Astrocyte (in vitro differentiated cells and primary cell): ENCODE results near the gene MDK. TPM values are rescaled to one million over a fixed set of nuclear protein-coding genes. Genes with fewer than 3 reads are reported as not detected.

Experiments used
- DNase-seq: peaks from one replicate; pipeline ENCODE4 v3.0.0-alpha.2; 2010; ENCODE audit warnings: low read depth
- FAIRE-seq: peaks from 2 replicates; lab custom pipeline; 2011; peaks lifted over from hg19 to GRCh38; lab: Jason Lieb, UNC
- H2AFZ ChIP-seq: 2 replicates; pipeline ENCODE4 v1.6.0; 2012; ENCODE audit warnings: low read depth, low read length, inconsistent platforms
- H3K27ac ChIP-seq: 2 replicates; pipeline ENCODE4 v1.5.1; 2011; ENCODE audit warnings: low read depth, low read length, inconsistent platforms
- H3K27me3 ChIP-seq: 2 replicates; pipeline ENCODE4 v1.6.0; 2011; ENCODE audit warnings: low read length, inconsistent platforms; ENCODE audit not compliant: insufficient read depth
- H3K36me3 ChIP-seq: 2 replicates; pipeline ENCODE4 v1.5.1; 2011; ENCODE audit warnings: low read length, inconsistent platforms; ENCODE audit not compliant: insufficient read depth
- H3K4me1 ChIP-seq: 2 replicates; pipeline ENCODE4 v1.5.1; 2011; ENCODE audit warnings: low read length, inconsistent platforms; ENCODE audit not compliant: insufficient read depth
- H3K4me2 ChIP-seq: 2 replicates; pipeline ENCODE4 v1.6.0; 2012; ENCODE audit warnings: low read length, inconsistent platforms
- H3K4me3 ChIP-seq: 2 replicates; pipeline ENCODE4 v1.5.1; 2011; ENCODE audit warnings: low read depth, mild to moderate bottlenecking, low read length, inconsistent platforms; ENCODE audit not compliant: insufficient read depth
- H3K79me2 ChIP-seq: 2 replicates; pipeline ENCODE4 v1.6.0; 2012; ENCODE audit warnings: mild to moderate bottlenecking, low read length, inconsistent platforms; ENCODE audit not compliant: insufficient read depth
- H3K9ac ChIP-seq: 2 replicates; pipeline ENCODE4 v1.6.0; 2012; ENCODE audit warnings: mild to moderate bottlenecking, low read length, inconsistent platforms
- H3K9me3 ChIP-seq: 2 replicates; pipeline ENCODE4 v1.5.1; 2012; ENCODE audit warnings: low read depth, mild to moderate bottlenecking, low read length, inconsistent platforms; ENCODE audit not compliant: insufficient read depth
- H4K20me1 ChIP-seq: 2 replicates; pipeline ENCODE4 v1.6.0; 2012; ENCODE audit warnings: low read length, inconsistent platforms; ENCODE audit not compliant: insufficient read depth
- H3K27ac Mint-ChIP-seq: one replicate; pipeline ENCODE4 v1.8.0; 2021; ENCODE audit warnings: mild to moderate bottlenecking, mixed read lengths; ENCODE audit not compliant: unreplicated experiment
- H3K27me3 Mint-ChIP-seq: one replicate; pipeline ENCODE4 v1.8.0; 2021; ENCODE audit warnings: low read depth, mixed read lengths; ENCODE audit not compliant: unreplicated experiment
- H3K36me3 Mint-ChIP-seq: one replicate; pipeline ENCODE4 v1.8.0; 2021; ENCODE audit warnings: low read depth, mixed read lengths; ENCODE audit not compliant: unreplicated experiment
- H3K4me1 Mint-ChIP-seq: one replicate; pipeline ENCODE4 v1.8.0; 2021; ENCODE audit warnings: low read depth, mixed read lengths; ENCODE audit not compliant: unreplicated experiment
- H3K4me3 Mint-ChIP-seq: one replicate; pipeline ENCODE4 v1.8.0; 2021; ENCODE audit warnings: mild to moderate bottlenecking, moderate library complexity, mixed read lengths; ENCODE audit not compliant: unreplicated experiment
- H3K9me3 Mint-ChIP-seq: one replicate; pipeline ENCODE4 v1.8.0; 2021; ENCODE audit warnings: mild to moderate bottlenecking, mixed read lengths; ENCODE audit not compliant: unreplicated experiment
- EZH2 ChIP-seq: IDR thresholded peaks from 2 replicates; pipeline ENCODE4 v1.6.1; 2012; ENCODE audit warnings: mild to moderate bottlenecking, low read length, inconsistent platforms; ENCODE audit not compliant: insufficient read depth
- total RNA-seq: library from RNA; stranded (reverse); gene quantifications from 2 replicates; pipeline ENCODE4 v1.2.1, GENCODE V29; 2021
- TF ChIP-seq, protein P1 (sequence below): IDR thresholded peaks from 2 replicates; pipeline ENCODE4 v1.5.1; 2011; ENCODE audit warnings: low read depth, mild to moderate bottlenecking, inconsistent platforms, low read length, moderate library complexity; ENCODE audit not compliant: insufficient read depth

Gene MDK
- total RNA-seq, 1 donor from 2014 or later = 325 TPM

DNA sequence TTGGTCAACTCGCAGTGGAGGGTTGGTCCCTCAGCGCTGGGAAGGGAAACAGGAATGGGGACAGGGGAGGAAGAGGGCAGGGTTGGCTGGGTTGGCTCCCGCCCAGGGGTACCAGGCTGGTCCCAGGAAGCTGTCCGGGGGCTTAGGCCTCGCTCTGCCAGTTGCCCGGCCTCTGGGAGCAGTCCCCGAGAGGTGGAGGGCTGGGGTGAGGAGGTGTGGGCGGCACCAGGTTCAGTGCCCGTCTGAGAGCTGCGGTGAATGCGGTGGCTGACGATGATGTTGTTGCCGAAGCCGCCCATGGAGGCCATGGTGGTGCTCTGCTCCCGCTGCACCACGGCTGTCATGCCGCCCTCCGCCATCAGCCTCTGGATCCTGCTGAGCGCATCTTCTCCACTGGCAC lies 16.1 kb downstream of the MDK start:
- no peaks in the 10 kb centered on the region for H3K9me3 ChIP-seq
- no peaks in the 10 kb centered on the region for H3K9me3 Mint-ChIP-seq

DNA sequence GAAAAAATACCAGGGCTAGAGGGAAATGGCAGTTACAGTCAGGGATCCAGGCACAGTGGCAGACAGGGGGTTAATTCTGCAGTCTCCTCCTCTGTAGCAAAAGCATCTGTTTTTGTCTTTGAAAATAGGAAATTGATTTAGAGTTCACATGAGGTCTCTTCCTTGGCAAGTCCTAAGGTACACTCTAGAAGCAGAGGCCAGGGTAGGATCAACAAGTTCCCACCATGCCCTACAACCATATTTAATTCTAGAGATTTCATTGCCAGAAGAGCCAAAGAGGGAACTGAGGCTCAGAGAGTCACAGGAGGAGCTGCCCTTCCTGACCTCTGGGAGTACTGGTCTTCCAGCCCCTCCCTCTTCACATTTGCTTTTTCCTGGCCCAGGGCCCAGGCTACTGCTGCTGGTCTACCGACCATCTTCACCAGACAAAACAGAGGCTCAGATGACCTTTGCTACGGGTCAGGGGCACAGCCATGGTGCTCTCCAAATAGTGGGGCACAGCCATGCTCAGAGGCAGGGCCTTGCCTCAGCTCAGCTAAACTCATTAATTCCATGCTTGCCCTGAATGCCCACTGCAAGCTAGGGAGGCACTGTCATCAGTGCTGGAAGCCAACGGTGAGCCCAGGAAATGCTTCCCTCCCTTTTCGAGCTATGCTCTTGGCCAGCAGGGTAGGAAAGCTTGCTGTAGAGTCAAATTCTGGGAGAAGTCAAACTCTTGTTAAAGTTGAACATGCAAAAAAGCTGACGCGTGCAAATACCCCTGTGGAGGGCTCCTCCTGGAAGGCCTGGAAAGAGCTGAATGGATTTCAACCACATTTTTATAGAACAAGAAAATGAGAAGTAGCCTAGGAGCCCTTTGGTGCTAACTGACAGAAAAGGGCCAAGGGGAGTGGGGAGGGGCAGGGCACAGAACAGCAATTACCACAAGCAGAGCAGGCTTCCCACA lies 21.8 kb downstream of the MDK start:
- H3K79me2 ChIP-seq = no peaks in the 10 kb centered on the region
- H3K9me3 ChIP-seq = no peaks in the 10 kb centered on the region
- no peak for DNase-seq
- no peak overlapping the region for H3K9ac ChIP-seq
- H3K9me3 Mint-ChIP-seq = no peaks in the 10 kb centered on the region
- H3K4me1 ChIP-seq = peaks cover 6% of the 10 kb centered on the region
- peaks cover 30% of the 10 kb centered on the region for H3K36me3 Mint-ChIP-seq
- no peak overlapping the region for H3K4me3 Mint-ChIP-seq
- H3K4me1 Mint-ChIP-seq = peaks cover 6% of the 10 kb centered on the region
- no peak overlapping the region for H3K4me2 ChIP-seq
- H3K27ac Mint-ChIP-seq = no peak overlapping the region
- TF ChIP-seq, protein P1, sequence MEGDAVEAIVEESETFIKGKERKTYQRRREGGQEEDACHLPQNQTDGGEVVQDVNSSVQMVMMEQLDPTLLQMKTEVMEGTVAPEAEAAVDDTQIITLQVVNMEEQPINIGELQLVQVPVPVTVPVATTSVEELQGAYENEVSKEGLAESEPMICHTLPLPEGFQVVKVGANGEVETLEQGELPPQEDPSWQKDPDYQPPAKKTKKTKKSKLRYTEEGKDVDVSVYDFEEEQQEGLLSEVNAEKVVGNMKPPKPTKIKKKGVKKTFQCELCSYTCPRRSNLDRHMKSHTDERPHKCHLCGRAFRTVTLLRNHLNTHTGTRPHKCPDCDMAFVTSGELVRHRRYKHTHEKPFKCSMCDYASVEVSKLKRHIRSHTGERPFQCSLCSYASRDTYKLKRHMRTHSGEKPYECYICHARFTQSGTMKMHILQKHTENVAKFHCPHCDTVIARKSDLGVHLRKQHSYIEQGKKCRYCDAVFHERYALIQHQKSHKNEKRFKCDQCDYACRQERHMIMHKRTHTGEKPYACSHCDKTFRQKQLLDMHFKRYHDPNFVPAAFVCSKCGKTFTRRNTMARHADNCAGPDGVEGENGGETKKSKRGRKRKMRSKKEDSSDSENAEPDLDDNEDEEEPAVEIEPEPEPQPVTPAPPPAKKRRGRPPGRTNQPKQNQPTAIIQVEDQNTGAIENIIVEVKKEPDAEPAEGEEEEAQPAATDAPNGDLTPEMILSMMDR = no peak
- TF ChIP-seq EZH2 = no peak
- H3K27ac ChIP-seq = no peak overlapping the region
- H3K27me3 Mint-ChIP-seq = no peaks in the 10 kb centered on the region
- no peak overlapping the region for H3K4me3 ChIP-seq
- FAIRE-seq = no peak
- peaks cover 3% of the 10 kb centered on the region for H3K36me3 ChIP-seq
- H3K27me3 ChIP-seq = no peaks in the 10 kb centered on the region
- H4K20me1 ChIP-seq = peaks cover 22% of the 10 kb centered on the region
- H2AFZ ChIP-seq = no peak overlapping the region

More for the DNA sequence above, 16.1 kb downstream of the MDK start:
- Histone ChIP-seq H3K27me3 (no peaks in the 10 kb centered on the region), H3K36me3 (peaks cover 6% of the 10 kb centered on the region), H3K9ac (no peak overlapping the region), H3K4me1 (peaks cover 6% of the 10 kb centered on the region), H4K20me1 (peaks cover 32% of the 10 kb centered on the region), H3K79me2 (no peaks in the 10 kb centered on the region), H3K27ac (no peak overlapping the region), H3K4me2 (no peak overlapping the region), H3K4me3 (no peak overlapping the region), H2AFZ (no peak overlapping the region)
- Mint-ChIP-seq H3K36me3 (peaks cover 17% of the 10 kb centered on the region), H3K4me3 (no peak overlapping the region), H3K27me3 (no peaks in the 10 kb centered on the region), H3K4me1 (no peaks in the 10 kb centered on the region), H3K27ac (no peak overlapping the region)
- no peak for TF ChIP-seq EZH2
- TF ChIP-seq, protein P1 = no peak
- no peak for FAIRE-seq
- no peak for DNase-seq
